ENCODE data around the gene TNIP3.

- TF ChIP-seq, protein P1, sequence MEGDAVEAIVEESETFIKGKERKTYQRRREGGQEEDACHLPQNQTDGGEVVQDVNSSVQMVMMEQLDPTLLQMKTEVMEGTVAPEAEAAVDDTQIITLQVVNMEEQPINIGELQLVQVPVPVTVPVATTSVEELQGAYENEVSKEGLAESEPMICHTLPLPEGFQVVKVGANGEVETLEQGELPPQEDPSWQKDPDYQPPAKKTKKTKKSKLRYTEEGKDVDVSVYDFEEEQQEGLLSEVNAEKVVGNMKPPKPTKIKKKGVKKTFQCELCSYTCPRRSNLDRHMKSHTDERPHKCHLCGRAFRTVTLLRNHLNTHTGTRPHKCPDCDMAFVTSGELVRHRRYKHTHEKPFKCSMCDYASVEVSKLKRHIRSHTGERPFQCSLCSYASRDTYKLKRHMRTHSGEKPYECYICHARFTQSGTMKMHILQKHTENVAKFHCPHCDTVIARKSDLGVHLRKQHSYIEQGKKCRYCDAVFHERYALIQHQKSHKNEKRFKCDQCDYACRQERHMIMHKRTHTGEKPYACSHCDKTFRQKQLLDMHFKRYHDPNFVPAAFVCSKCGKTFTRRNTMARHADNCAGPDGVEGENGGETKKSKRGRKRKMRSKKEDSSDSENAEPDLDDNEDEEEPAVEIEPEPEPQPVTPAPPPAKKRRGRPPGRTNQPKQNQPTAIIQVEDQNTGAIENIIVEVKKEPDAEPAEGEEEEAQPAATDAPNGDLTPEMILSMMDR (IDR thresholded peaks at IDR 0.05): no peak
- TF ChIP-seq EZH2phosphoT487 (IDR thresholded peaks at IDR 0.05) (no peak), EZH2 (IDR thresholded peaks at IDR 0.05) (no peak)
Observed at GRCh38 chr4:121166976-121167375, 2.9 kb upstream of the TNIP3 start.
